ENCODE measurements around the gene PDXDC1.
A peak's percentile ranks its signal among the peaks of the same experiment; 100 is the strongest.
"Not testable (repeated sequence)": the region's sequence is repeated elsewhere in the genome, so short reads cannot be mapped to it uniquely, and the experiment has no call there.

PDXDC1 gene

GRCh38 chr16:15141586-15141985, 166.8 kb downstream of the PDXDC1 start:
- Histone ChIP-seq H3K36me3 (no peaks in the 10 kb centered on the region), H3K4me1 (peaks cover 19 to 32% (median 21%) of the 10 kb centered on the region in 10 experiments), H3K4me2 (no peak overlapping the region), H3K27me3 (no peaks in the 10 kb centered on the region), H3K4me3 (no peak overlapping the region), H3K9me3 (replicated peaks in 1 of 11) (no peaks in the 10 kb centered on the region), H4K20me1 (peaks cover 43 to 75% (median 65%) of the 10 kb centered on the region in 11 experiments; a peak in 20 of 22 replicates), H3K27ac (no peak overlapping the region), H3K9ac (no peak overlapping the region)
- TF ChIP-seq Cebpa-rat (IDR thresholded peaks at IDR 0.05) = no peak

- peaks cover 43 to 81% (median 70%) of the 10 kb centered on the region in 11 experiments; a peak in 20 of 22 replicates for H4K20me1 ChIP-seq
- H3K27me3 ChIP-seq; H3K4me2 ChIP-seq; H3K27ac ChIP-seq; H3K4me3 ChIP-seq; H3K36me3 ChIP-seq; H3K9me3 ChIP-seq (replicated peaks in 1 of 11); H3K9ac ChIP-seq: not testable (repeated sequence)
- H3K4me1 ChIP-seq = peaks cover 19 to 35% (median 24%) of the 10 kb centered on the region in 10 experiments
These were observed 167.5 kb downstream of the PDXDC1 start for GRCh38 chr16:15142107-15142890.

- not testable (repeated sequence) for H3K27ac ChIP-seq; H3K27me3 ChIP-seq; H3K36me3 ChIP-seq; H3K4me3 ChIP-seq; H3K9me3 ChIP-seq (replicated peaks in 1 of 11)
- Histone ChIP-seq H3K4me1 (peaks cover 19 to 42% (median 31%) of the 10 kb centered on the region in 10 experiments), H4K20me1 (peaks cover 43 to 86% (median 75%) of the 10 kb centered on the region in 11 experiments; a peak in 20 of 22 replicates), H3K9ac (peak overlapping the region in 1 of 11 experiments; percentile 59; a peak in 2 of 22 replicates), H3K4me2 (peak overlapping the region in 2 of 11 experiments; percentile 60 to 68; a peak in 2 of 22 replicates)
These were observed 168.2 kb downstream of the PDXDC1 start for GRCh38 chr16:15142891-15143600.

GRCh38 chr16:15143601-15144091, 168.8 kb downstream of the PDXDC1 start:
- peaks cover 43 to 92% (median 75%) of the 10 kb centered on the region in 11 experiments; a peak in 20 of 22 replicates for H4K20me1 ChIP-seq

GRCh38 chr16:15144092-15144631, 169.3 kb downstream of the PDXDC1 start:
- H4K20me1 ChIP-seq = peaks cover 43 to 97% (median 80%) of the 10 kb centered on the region in 11 experiments; a peak in 20 of 22 replicates
- H3K4me2 ChIP-seq = peak overlapping the region; percentile 44 to 78 (median 64)
- peaks cover 19 to 53% (median 37%) of the 10 kb centered on the region in 10 experiments for H3K4me1 ChIP-seq
- H3K27me3 ChIP-seq; H3K4me3 ChIP-seq; H3K9me3 ChIP-seq (replicated peaks in 1 of 11); H3K36me3 ChIP-seq: not testable (repeated sequence)
- peak overlapping the region; percentile 25 to 64 (median 46); a peak in 16 of 22 replicates for H3K9ac ChIP-seq
- peak overlapping the region in 9 of 11 experiments; percentile 19 to 60 (median 33); a peak in 12 of 22 replicates for H3K27ac ChIP-seq

More at GRCh38 chr16:15143601-15144091, 168.8 kb downstream of the PDXDC1 start:
- not testable (repeated sequence) for H3K27me3 ChIP-seq; H3K9me3 ChIP-seq (replicated peaks in 1 of 11); H3K36me3 ChIP-seq; H3K4me3 ChIP-seq
- Histone ChIP-seq H3K4me2 (peak overlapping the region; percentile 44 to 78 (median 64); a peak in 18 of 22 replicates), H3K27ac (peak overlapping the region in 8 of 11 experiments; percentile 19 to 60 (median 36); a peak in 8 of 22 replicates), H3K9ac (peak overlapping the region in 8 of 11 experiments; percentile 35 to 64 (median 51); a peak in 12 of 22 replicates), H3K4me1 (peaks cover 19 to 48% (median 34%) of the 10 kb centered on the region in 10 experiments)

- not testable (repeated sequence) for H3K27me3 ChIP-seq; H3K36me3 ChIP-seq; H3K4me3 ChIP-seq; H3K9me3 ChIP-seq (replicated peaks in 1 of 11)
- Histone ChIP-seq H4K20me1 (peaks cover 43 to 99% (median 82%) of the 10 kb centered on the region in 11 experiments; a peak in 20 of 22 replicates), H3K4me2 (peak overlapping the region; percentile 44 to 78 (median 64)), H3K27ac (peak overlapping the region in 8 of 11 experiments; percentile 19 to 60 (median 36); a peak in 10 of 22 replicates), H3K9ac (peak overlapping the region in 9 of 11 experiments; percentile 35 to 64 (median 56); a peak in 11 of 22 replicates), H3K4me1 (peaks cover 19 to 55% (median 40%) of the 10 kb centered on the region in 10 experiments)
These were observed 170.1 kb downstream of the PDXDC1 start for GRCh38 chr16:15144781-15145417.

GRCh38 chr16:15145418-15146263, 170.8 kb downstream of the PDXDC1 start:
- not testable (repeated sequence) for H3K27ac ChIP-seq; H3K9me3 ChIP-seq (replicated peaks in 1 of 11); H3K36me3 ChIP-seq; H3K4me3 ChIP-seq; H3K27me3 ChIP-seq
- H3K9ac ChIP-seq = 0 out of 22 replicates have a peak overlapping the region, but pooled peaks of 1 of the 11 experiments have one; percentile 56
- peak overlapping the region in 6 of 11 experiments; percentile 52 to 78 (median 66); a peak in 8 of 22 replicates for H3K4me2 ChIP-seq
- H3K4me1 ChIP-seq = peaks cover 19 to 55% (median 40%) of the 10 kb centered on the region in 10 experiments
- H4K20me1 ChIP-seq = peaks cover 41 to 94% (median 75%) of the 10 kb centered on the region in 11 experiments; a peak in 20 of 22 replicates

GRCh38 chr16:15146264-15146662, 171.4 kb downstream of the PDXDC1 start:
- H3K36me3 ChIP-seq; H3K9ac ChIP-seq; H3K27ac ChIP-seq; H3K4me2 ChIP-seq; H3K4me3 ChIP-seq; H3K27me3 ChIP-seq; H3K9me3 ChIP-seq (replicated peaks in 1 of 11): not testable (repeated sequence)
- Histone ChIP-seq H3K4me1 (peaks cover 19 to 55% (median 40%) of the 10 kb centered on the region in 10 experiments), H4K20me1 (peaks cover 35 to 88% (median 69%) of the 10 kb centered on the region in 11 experiments; a peak in 20 of 22 replicates)

- not testable (repeated sequence) for H3K36me3 ChIP-seq; H3K27me3 ChIP-seq; H3K9ac ChIP-seq; H3K27ac ChIP-seq; H3K9me3 ChIP-seq (replicated peaks in 1 of 11); H3K4me3 ChIP-seq; H3K4me2 ChIP-seq
- H4K20me1 ChIP-seq = peaks cover 27 to 65% (median 47%) of the 10 kb centered on the region in 11 experiments; a peak in 20 of 22 replicates
- H3K4me1 ChIP-seq = peaks cover 15 to 50% (median 35%) of the 10 kb centered on the region in 10 experiments
These were observed 174.0 kb downstream of the PDXDC1 start for GRCh38 chr16:15148831-15149230.

GRCh38 chr16:15149260-15149659, 174.4 kb downstream of the PDXDC1 start:
- not testable (repeated sequence) for H3K9ac ChIP-seq

GRCh38 chr16:15154005-15154404, 179.2 kb downstream of the PDXDC1 start:
- Histone ChIP-seq H3K27ac (peak overlapping the region in 10 of 11 experiments; percentile 70 to 86 (median 80); a peak in 20 of 22 replicates), H3K9ac (peak overlapping the region; percentile 76 to 88 (median 84); a peak in 21 of 22 replicates), H3K4me2 (peak overlapping the region in 10 of 11 experiments; percentile 20 to 58 (median 38); a peak in 5 of 22 replicates)

More at GRCh38 chr16:15149260-15149659, 174.4 kb downstream of the PDXDC1 start:
- H3K4me3 ChIP-seq; H3K36me3 ChIP-seq; H3K27me3 ChIP-seq; H3K27ac ChIP-seq; H3K9me3 ChIP-seq (replicated peaks in 1 of 11): not testable (repeated sequence)
- Histone ChIP-seq H3K4me1 (peaks cover 11 to 46% (median 31%) of the 10 kb centered on the region in 10 experiments), H4K20me1 (peaks cover 23 to 63% (median 43%) of the 10 kb centered on the region in 11 experiments; a peak in 20 of 22 replicates), H3K4me2 (peak overlapping the region in 1 of 11 experiments; percentile 12; a peak in 1 of 22 replicates)

More at GRCh38 chr16:15154005-15154404, 179.2 kb downstream of the PDXDC1 start:
- not testable (repeated sequence) for H3K4me1 ChIP-seq; H3K27me3 ChIP-seq; H3K36me3 ChIP-seq; H3K9me3 ChIP-seq (replicated peaks in 1 of 11)
- peak overlapping the region; percentile 53 to 74 (median 66) for H3K4me3 ChIP-seq
- H4K20me1 ChIP-seq = peaks cover 0 to 16% (median 6%) of the 10 kb centered on the region in 11 experiments; a peak in 13 of 22 replicates

Measured in BLaER1 treated with 17β-estradiol and CSF1 and Interleukin-3, amounts not matched to agents 10 nM and 100 nM (cell line).